Measurements from ENCODE around the gene PRSS50. TPM values are rescaled to one million over a fixed set of nuclear protein-coding genes. Genes with fewer than 3 reads are reported as not detected.

The PRSS50 gene
- total RNA-seq, 4 donors from 2014 or later = not detected

GRCh38 chr3:46714728-46715506 lies 2.8 kb downstream of the PRSS50 start:
- no peak for TF ChIP-seq CTCF (IDR thresholded peaks at IDR 0.05; ENCODE audit: low read depth)

- TF ChIP-seq CTCF (IDR thresholded peaks at IDR 0.05; ENCODE audit: low read depth) = no peak
These were observed 3.6 kb downstream of the PRSS50 start for GRCh38 chr3:46713898-46714552.

GRCh38 chr3:46713050-46713897 lies 4.4 kb downstream of the PRSS50 start:
- no peak for TF ChIP-seq CTCF (IDR thresholded peaks at IDR 0.05; ENCODE audit: low read depth)

GRCh38 chr3:46712191-46713049 lies 5.2 kb downstream of the PRSS50 start:
- no peak for TF ChIP-seq CTCF (IDR thresholded peaks at IDR 0.05; ENCODE audit: low read depth)

GRCh38 chr3:46711760-46712159 lies 5.9 kb downstream of the PRSS50 start:
- TF ChIP-seq CTCF (IDR thresholded peaks at IDR 0.05; ENCODE audit: low read depth) = no peak

GRCh38 chr3:46711305-46711704 lies 6.4 kb downstream of the PRSS50 start:
- TF ChIP-seq CTCF (IDR thresholded peaks at IDR 0.05; ENCODE audit: low read depth) = no peak
